Lower leg skin (tissue), 3 donors: ENCODE data around the gene TFAP2A.

Experiments used
- POLR2A ChIP-seq, 2 donors: fragments of 450-650 bp; IDR thresholded peaks; one replicate each; pipeline ENCODE4 v1.6.1; 2016 to 2017; ENCODE audit warnings: antibody characterized with exemption in 2 of 2, mild to moderate bottlenecking in 1 of 2, moderate library complexity in 1 of 2
- TF ChIP-seq, protein P1 (sequence below), 3 donors: fragments of 450-650 bp; IDR thresholded peaks; one replicate each; pipeline ENCODE4 v1.5.1; 2016; ENCODE audit warnings: antibody characterized with exemption in 3 of 3, mild to moderate bottlenecking in 3 of 3, moderate library complexity in 2 of 3

DNA sequence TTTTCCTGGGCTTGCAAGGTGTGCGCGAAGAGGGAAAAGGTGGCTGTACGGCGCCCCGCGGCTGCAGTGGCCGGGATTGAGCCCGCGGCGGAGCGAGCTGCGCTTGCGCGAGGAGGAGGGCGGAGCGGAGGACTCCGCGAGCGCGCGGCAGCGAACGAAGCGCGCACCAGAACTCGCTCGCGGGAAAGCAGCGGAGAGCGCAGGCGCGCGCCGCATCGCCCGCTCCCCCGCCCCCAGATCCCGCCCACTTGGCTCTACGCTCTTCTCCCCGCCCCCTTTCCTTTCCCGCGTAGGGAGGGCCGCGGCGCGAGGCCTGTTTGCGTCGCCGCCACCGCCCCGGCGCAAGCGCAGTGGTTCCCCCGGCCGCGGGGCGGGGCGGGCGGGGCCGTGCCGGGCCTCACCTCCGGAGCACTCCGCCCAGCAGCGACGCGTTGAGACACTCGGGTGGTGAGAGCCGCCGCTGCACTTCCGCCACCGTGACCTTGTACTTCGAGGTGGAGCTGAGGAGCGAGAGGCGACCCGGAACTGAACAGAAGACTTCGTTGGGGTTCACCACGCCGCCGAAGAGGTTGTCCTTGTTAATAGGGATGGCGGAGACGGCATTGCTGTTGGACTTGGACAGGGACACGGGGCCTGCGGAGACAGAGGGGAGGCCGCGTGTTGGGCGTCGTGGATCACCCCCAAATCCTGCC lies 10.6 kb downstream of the TFAP2A start:
- TF ChIP-seq, protein P1, sequence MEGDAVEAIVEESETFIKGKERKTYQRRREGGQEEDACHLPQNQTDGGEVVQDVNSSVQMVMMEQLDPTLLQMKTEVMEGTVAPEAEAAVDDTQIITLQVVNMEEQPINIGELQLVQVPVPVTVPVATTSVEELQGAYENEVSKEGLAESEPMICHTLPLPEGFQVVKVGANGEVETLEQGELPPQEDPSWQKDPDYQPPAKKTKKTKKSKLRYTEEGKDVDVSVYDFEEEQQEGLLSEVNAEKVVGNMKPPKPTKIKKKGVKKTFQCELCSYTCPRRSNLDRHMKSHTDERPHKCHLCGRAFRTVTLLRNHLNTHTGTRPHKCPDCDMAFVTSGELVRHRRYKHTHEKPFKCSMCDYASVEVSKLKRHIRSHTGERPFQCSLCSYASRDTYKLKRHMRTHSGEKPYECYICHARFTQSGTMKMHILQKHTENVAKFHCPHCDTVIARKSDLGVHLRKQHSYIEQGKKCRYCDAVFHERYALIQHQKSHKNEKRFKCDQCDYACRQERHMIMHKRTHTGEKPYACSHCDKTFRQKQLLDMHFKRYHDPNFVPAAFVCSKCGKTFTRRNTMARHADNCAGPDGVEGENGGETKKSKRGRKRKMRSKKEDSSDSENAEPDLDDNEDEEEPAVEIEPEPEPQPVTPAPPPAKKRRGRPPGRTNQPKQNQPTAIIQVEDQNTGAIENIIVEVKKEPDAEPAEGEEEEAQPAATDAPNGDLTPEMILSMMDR (IDR thresholded peaks at IDR 0.05) = no peak
- TF ChIP-seq POLR2A (IDR thresholded peaks at IDR 0.05) = no peak
